ENCODE results near the gene ACTR5.
"Not testable (repeated sequence)": the region's sequence is repeated elsewhere in the genome, so short reads cannot be mapped to it uniquely, and the experiment has no call there.

Gene ACTR5

GRCh38 chr20:38810926-38811630, 62.8 kb downstream of the ACTR5 start:
- Histone ChIP-seq H3K27me3 (ENCODE audit: low read depth) (no peaks in the 10 kb centered on the region), H3K9me3 (no peaks in the 10 kb centered on the region), H3K4me1 (no peaks in the 10 kb centered on the region), H3K36me3 (replicated peaks) (no peaks in the 10 kb centered on the region), H3K4me3 (no peak overlapping the region)
- no peak for DNase-seq (ENCODE audit: low spot score in 2 of 2)
- in situ Hi-C loops (cut with MboI; ENCODE audit: low sequenced_read_pairs) = no loop called here

- DNase-seq (ENCODE audit: low spot score in 2 of 2) = no peak
- no peaks in the 10 kb centered on the region for H3K27me3 ChIP-seq (ENCODE audit: low read depth)
- H3K4me3 ChIP-seq = no peak overlapping the region
- no peaks in the 10 kb centered on the region for H3K4me1 ChIP-seq
- in situ Hi-C loops (cut with MboI; ENCODE audit: low sequenced_read_pairs) = no loop called here
- H3K9me3 ChIP-seq = no peaks in the 10 kb centered on the region
- H3K36me3 ChIP-seq (replicated peaks) = no peaks in the 10 kb centered on the region
These were observed 63.5 kb downstream of the ACTR5 start for GRCh38 chr20:38811769-38812168.

- Histone ChIP-seq H3K36me3 (replicated peaks) (no peaks in the 10 kb centered on the region), H3K27me3 (ENCODE audit: low read depth) (no peaks in the 10 kb centered on the region)
These were observed 63.9 kb downstream of the ACTR5 start for GRCh38 chr20:38812182-38812581.

GRCh38 chr20:38812709-38813573, 64.7 kb downstream of the ACTR5 start:
- Histone ChIP-seq H3K27me3 (ENCODE audit: low read depth) (no peaks in the 10 kb centered on the region), H3K36me3 (replicated peaks) (no peaks in the 10 kb centered on the region), H3K4me3 (no peak overlapping the region), H3K9me3 (no peaks in the 10 kb centered on the region), H3K4me1 (no peaks in the 10 kb centered on the region)
- in situ Hi-C loops (cut with MboI; ENCODE audit: low sequenced_read_pairs) = no loop called here
- no peak for DNase-seq (ENCODE audit: low spot score in 2 of 2)

More at GRCh38 chr20:38812182-38812581, 63.9 kb downstream of the ACTR5 start:
- no peak overlapping the region for H3K4me3 ChIP-seq
- in situ Hi-C loops (cut with MboI; ENCODE audit: low sequenced_read_pairs) = no loop called here
- H3K4me1 ChIP-seq = no peaks in the 10 kb centered on the region
- no peak for DNase-seq (ENCODE audit: low spot score in 2 of 2)
- H3K9me3 ChIP-seq = no peaks in the 10 kb centered on the region

DNA sequence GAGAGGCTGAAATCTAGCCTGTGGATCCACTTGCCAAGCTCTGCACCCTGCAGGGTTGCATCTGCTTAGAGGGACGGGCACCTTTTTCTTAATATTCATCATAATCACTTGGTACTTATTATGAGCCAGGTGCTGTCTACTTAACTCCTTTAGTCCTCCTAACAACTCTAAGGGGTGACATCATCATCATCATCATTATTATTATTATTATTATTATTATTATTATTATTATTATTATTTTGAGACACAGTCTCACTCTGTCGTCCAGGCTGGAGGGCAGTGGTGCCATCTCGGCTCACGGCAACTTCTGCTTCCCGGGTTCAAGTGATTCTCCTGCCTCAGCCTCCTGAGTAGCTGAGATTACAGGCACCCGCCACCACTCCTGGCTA, 65.3 kb downstream of the ACTR5 start:
- H3K27me3 ChIP-seq (ENCODE audit: low read depth); in situ Hi-C loops (cut with MboI; ENCODE audit: low sequenced_read_pairs); H3K4me3 ChIP-seq; H3K36me3 ChIP-seq (replicated peaks); H3K4me1 ChIP-seq; DNase-seq (ENCODE audit: low spot score in 2 of 2); H3K9me3 ChIP-seq: not testable (repeated sequence)

- Histone ChIP-seq H3K4me3 (no peak overlapping the region), H3K36me3 (replicated peaks) (no peaks in the 10 kb centered on the region), H3K9me3 (no peaks in the 10 kb centered on the region), H3K27me3 (ENCODE audit: low read depth) (no peaks in the 10 kb centered on the region), H3K4me1 (no peaks in the 10 kb centered on the region)
- in situ Hi-C loops (cut with MboI; ENCODE audit: low sequenced_read_pairs) = no loop called here
- DNase-seq (ENCODE audit: low spot score in 2 of 2) = no peak
These were observed 67.2 kb downstream of the ACTR5 start for GRCh38 chr20:38815446-38815845.

- Histone ChIP-seq H3K4me1 (no peaks in the 10 kb centered on the region), H3K4me3 (no peak overlapping the region), H3K9me3 (no peaks in the 10 kb centered on the region), H3K27me3 (ENCODE audit: low read depth) (no peaks in the 10 kb centered on the region), H3K36me3 (replicated peaks) (no peaks in the 10 kb centered on the region)
- no peak for DNase-seq (ENCODE audit: low spot score in 2 of 2)
- in situ Hi-C loops (cut with MboI; ENCODE audit: low sequenced_read_pairs) = no loop called here
These were observed 70.1 kb downstream of the ACTR5 start for GRCh38 chr20:38818113-38819065.

All from HAP-1 (cell line).